Liver (tissue), 9 donors: ENCODE results near the gene TGM3. TPM values are rescaled to one million over a fixed set of nuclear protein-coding genes. Genes with fewer than 3 reads are reported as not detected.

Experiments
- DNase-seq: peaks from one replicate; pipeline ENCODE4 v3.0.0-alpha.2; 2017; ENCODE audit warnings: low spot score
- H3K27ac ChIP-seq, 2 donors: one replicate each; pipeline ENCODE4 v1.7.0; 2013; ENCODE audit warnings: inconsistent platforms in 2 of 2, low read length in 2 of 2, control low read depth in 1 of 2, low read depth in 1 of 2, mild to moderate bottlenecking in 1 of 2
- H3K27me3 ChIP-seq, 4 donors: one replicate each; pipeline versions ENCODE4 v1.6.1 to v1.7.0; 2013; ENCODE audit warnings: low read length in 3 of 4, inconsistent platforms in 1 of 4, mild to moderate bottlenecking in 1 of 4, moderate library complexity in 1 of 4; ENCODE audit not compliant: control insufficient read depth in 4 of 4, insufficient read depth in 4 of 4
- H3K36me3 ChIP-seq, 4 donors: one replicate each; pipeline versions ENCODE4 v1.6.1 to v1.7.0; 2013; ENCODE audit warnings: low read length in 3 of 4, mild to moderate bottlenecking in 3 of 4, low read depth in 1 of 4, moderate library complexity in 1 of 4; ENCODE audit not compliant: control insufficient read depth in 4 of 4, insufficient read depth in 3 of 4
- H3K4me1 ChIP-seq, 4 donors: one replicate each; pipeline versions ENCODE4 v1.6.1 to v1.7.0; 2013; ENCODE audit warnings: low read length in 3 of 4, mild to moderate bottlenecking in 3 of 4, moderate library complexity in 1 of 4; ENCODE audit not compliant: control insufficient read depth in 4 of 4, insufficient read depth in 4 of 4
- H3K4me3 ChIP-seq, 3 donors: one replicate each; pipeline versions ENCODE4 v1.6.1 to v1.7.0; 2013; ENCODE audit warnings: low read length in 3 of 3, control low read depth in 1 of 3, low read depth in 1 of 3, mild to moderate bottlenecking in 1 of 3
- H3K9ac ChIP-seq, 2 donors: one replicate each; pipeline ENCODE4 v1.7.0; 2013; ENCODE audit warnings: low read length in 2 of 2, mild to moderate bottlenecking in 2 of 2, moderate library complexity in 2 of 2, control low read depth in 1 of 2, low read depth in 1 of 2
- H3K9me3 ChIP-seq, 4 donors: one replicate each; pipeline versions ENCODE4 v1.6.1 to v1.7.0; 2013; ENCODE audit warnings: low read length in 3 of 4; ENCODE audit not compliant: control insufficient read depth in 4 of 4
- ATF3 ChIP-seq: IDR thresholded peaks from 2 replicates; pipeline ENCODE4 v1.6.1; 2016; ENCODE audit warnings: antibody characterized with exemption
- CTCF ChIP-seq: fragments of 150-350 bp; IDR thresholded peaks from 2 replicates; pipeline ENCODE4 v1.5.1; 2017; ENCODE audit warnings: improper control_type of control experiment, low read depth, low read length; ENCODE audit not compliant: missing input control
- EGR1 ChIP-seq, 2 donors: IDR thresholded peaks; 2 replicates each; pipeline ENCODE4 v1.6.1; 2016 to 2018; ENCODE audit warnings: antibody characterized with exemption in 2 of 2, low read depth in 2 of 2
- FOXA1 ChIP-seq: IDR thresholded peaks from 2 replicates; pipeline ENCODE4 v1.6.1; 2016; ENCODE audit warnings: antibody characterized with exemption
- FOXA2 ChIP-seq: IDR thresholded peaks from 2 replicates; pipeline ENCODE4 v1.6.1; 2016; ENCODE audit warnings: antibody characterized with exemption
- GABPA ChIP-seq, 2 donors: IDR thresholded peaks in 1 of 2; conservative IDR thresholded peaks in 1 of 2; 2 replicates each; pipeline ENCODE4 v1.6.1; 2016; ENCODE audit warnings: antibody characterized with exemption in 2 of 2, mild to moderate bottlenecking in 1 of 2, moderate library complexity in 1 of 2
- HNF4A ChIP-seq, 2 donors: conservative IDR thresholded peaks; 2 replicates each; pipeline ENCODE4 v1.6.1; 2016; ENCODE audit warnings: antibody characterized with exemption in 2 of 2, mild to moderate bottlenecking in 2 of 2
- HNF4G ChIP-seq: IDR thresholded peaks from 2 replicates; pipeline ENCODE4 v1.6.1; 2016; ENCODE audit warnings: antibody characterized with exemption
- JUND ChIP-seq, 2 donors: IDR thresholded peaks; 2 replicates each; pipeline ENCODE4 v1.6.1; 2016; ENCODE audit warnings: antibody characterized with exemption in 2 of 2
- NR2F2 ChIP-seq: IDR thresholded peaks from 2 replicates; pipeline ENCODE4 v1.6.1; 2016; ENCODE audit warnings: antibody characterized with exemption
- RAD21 ChIP-seq, 2 donors: IDR thresholded peaks; 2 replicates each; pipeline ENCODE4 v1.6.1; 2016; ENCODE audit warnings: antibody characterized with exemption in 2 of 2, mild to moderate bottlenecking in 2 of 2
- RXRA ChIP-seq, 2 donors: IDR thresholded peaks; 2 replicates each; pipeline ENCODE4 v1.6.1; 2017 to 2018; ENCODE audit warnings: antibody characterized with exemption in 2 of 2, mild to moderate bottlenecking in 1 of 2
- SP1 ChIP-seq: IDR thresholded peaks from 2 replicates; pipeline ENCODE4 v1.6.1; 2018; ENCODE audit warnings: antibody characterized with exemption, mild to moderate bottlenecking
- YY1 ChIP-seq: IDR thresholded peaks from 2 replicates; pipeline ENCODE4 v1.6.1; 2016; ENCODE audit warnings: antibody characterized with exemption, mild to moderate bottlenecking
- ZBTB33 ChIP-seq: IDR thresholded peaks from 2 replicates; pipeline ENCODE4 v1.6.1; 2016; ENCODE audit warnings: antibody characterized with exemption
- WGBS: extraction: QIAGEN DNeasy Blood & Tissue Kit; methylation state at CpG from one replicate; pipeline ENCODE4 v1.1.7; 2013; 5-methylcytosine and 5-hydroxymethylcytosine counted together
- polyA plus RNA-seq, 2 donors: library from polyadenylated mRNA; stranded (reverse) in 1 of 2; unstranded in 1 of 2; fragments of 200-250 nt in 1 of 2; fragments of >200 nt in 1 of 2; fragmentation: Nextera tagmentation in 1 of 2; extraction: Ambion mirVana in 1 of 2; gene quantifications; one replicate each; pipeline versions ENCODE4 v1.2.1 to v1.2.3, GENCODE V29; 2013 to 2015
- total RNA-seq, 2 donors: library from RNA; depleted of rRNA; stranded (reverse); fragments of >200 nt; gene quantifications; one replicate each; pipeline ENCODE4 v1.2.3, GENCODE V29; 2014
- TF ChIP-seq, protein P1 (sequence below): IDR thresholded peaks from 2 replicates; pipeline ENCODE4 v1.6.1; 2016; ENCODE audit warnings: antibody characterized with exemption
- TF ChIP-seq, protein P2 (sequence below): IDR thresholded peaks from 2 replicates; pipeline ENCODE4 v1.6.1; 2016; ENCODE audit warnings: antibody characterized with exemption, mild to moderate bottlenecking
- donor health status: healthy.
- donor health status: healthy.
- donor health status: healthy.
- donor health status: healthy.
- donor health status: healthy.

The TGM3 gene
- total and polyA plus RNA-seq, 4 donors, result 0.05 to 0.28 (median 0.08) TPM; not detected in 1

- TF ChIP-seq ATF3 (no peak), ZBTB33 (no peak), EGR1 (IDR thresholded peaks at IDR 0.05; ENCODE audit: low read depth in 2 of 2) (no peak), RAD21 (IDR thresholded peaks at IDR 0.05) (no peak)
- TF ChIP-seq, protein P1, sequence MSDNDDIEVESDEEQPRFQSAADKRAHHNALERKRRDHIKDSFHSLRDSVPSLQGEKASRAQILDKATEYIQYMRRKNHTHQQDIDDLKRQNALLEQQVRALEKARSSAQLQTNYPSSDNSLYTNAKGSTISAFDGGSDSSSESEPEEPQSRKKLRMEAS, result no peak
Observed at GRCh38 chr20:2296524-2297356, 939 bp downstream of the TGM3 start (continued).

GRCh38 chr20:2297357-2297728 lies 1.5 kb downstream of the TGM3 start:
- 73% methylated on average over 7 of the region's 7 CpGs for WGBS
- no peak overlapping the region for H3K9ac ChIP-seq
- H3K9me3 ChIP-seq, result no peaks in the 10 kb centered on the region
- H3K4me1 ChIP-seq, result peaks cover 12 to 50% (median 40%) of the 10 kb centered on the region in 4 donors
- no peaks in the 10 kb centered on the region for H3K36me3 ChIP-seq
- H3K27me3 ChIP-seq, result no peaks in the 10 kb centered on the region
- H3K27ac ChIP-seq, result no peak overlapping the region
- no peak overlapping the region for H3K4me3 ChIP-seq
- no peak for TF ChIP-seq EGR1 (IDR thresholded peaks at IDR 0.05; ENCODE audit: low read depth in 2 of 2)
- TF ChIP-seq ATF3, result no peak
- TF ChIP-seq, protein P1, result no peak
- TF ChIP-seq FOXA2, result no peak
- no peak for TF ChIP-seq RXRA (IDR thresholded peaks at IDR 0.05)
- no peak for TF ChIP-seq YY1
- no peak for TF ChIP-seq CTCF
- TF ChIP-seq RAD21 (IDR thresholded peaks at IDR 0.05), result no peak
- no peak for TF ChIP-seq NR2F2
- TF ChIP-seq GABPA (IDR thresholded peaks at IDR 0.05 in 1 of 2, conservative IDR thresholded peaks at IDR 0.05 in 1 of 2), result no peak
- no peak for TF ChIP-seq JUND (IDR thresholded peaks at IDR 0.05)
- no peak for TF ChIP-seq HNF4G
- TF ChIP-seq ZBTB33, result no peak
- TF ChIP-seq SP1, result no peak
- no peak for TF ChIP-seq FOXA1
- TF ChIP-seq, protein P2, sequence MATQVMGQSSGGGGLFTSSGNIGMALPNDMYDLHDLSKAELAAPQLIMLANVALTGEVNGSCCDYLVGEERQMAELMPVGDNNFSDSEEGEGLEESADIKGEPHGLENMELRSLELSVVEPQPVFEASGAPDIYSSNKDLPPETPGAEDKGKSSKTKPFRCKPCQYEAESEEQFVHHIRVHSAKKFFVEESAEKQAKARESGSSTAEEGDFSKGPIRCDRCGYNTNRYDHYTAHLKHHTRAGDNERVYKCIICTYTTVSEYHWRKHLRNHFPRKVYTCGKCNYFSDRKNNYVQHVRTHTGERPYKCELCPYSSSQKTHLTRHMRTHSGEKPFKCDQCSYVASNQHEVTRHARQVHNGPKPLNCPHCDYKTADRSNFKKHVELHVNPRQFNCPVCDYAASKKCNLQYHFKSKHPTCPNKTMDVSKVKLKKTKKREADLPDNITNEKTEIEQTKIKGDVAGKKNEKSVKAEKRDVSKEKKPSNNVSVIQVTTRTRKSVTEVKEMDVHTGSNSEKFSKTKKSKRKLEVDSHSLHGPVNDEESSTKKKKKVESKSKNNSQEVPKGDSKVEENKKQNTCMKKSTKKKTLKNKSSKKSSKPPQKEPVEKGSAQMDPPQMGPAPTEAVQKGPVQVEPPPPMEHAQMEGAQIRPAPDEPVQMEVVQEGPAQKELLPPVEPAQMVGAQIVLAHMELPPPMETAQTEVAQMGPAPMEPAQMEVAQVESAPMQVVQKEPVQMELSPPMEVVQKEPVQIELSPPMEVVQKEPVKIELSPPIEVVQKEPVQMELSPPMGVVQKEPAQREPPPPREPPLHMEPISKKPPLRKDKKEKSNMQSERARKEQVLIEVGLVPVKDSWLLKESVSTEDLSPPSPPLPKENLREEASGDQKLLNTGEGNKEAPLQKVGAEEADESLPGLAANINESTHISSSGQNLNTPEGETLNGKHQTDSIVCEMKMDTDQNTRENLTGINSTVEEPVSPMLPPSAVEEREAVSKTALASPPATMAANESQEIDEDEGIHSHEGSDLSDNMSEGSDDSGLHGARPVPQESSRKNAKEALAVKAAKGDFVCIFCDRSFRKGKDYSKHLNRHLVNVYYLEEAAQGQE, result no peak
- TF ChIP-seq HNF4A (conservative IDR thresholded peaks at IDR 0.05), result no peak
- no peak for DNase-seq
